Measurements from ENCODE around the gene RMND5B. TPM values are rescaled to one million over a fixed set of nuclear protein-coding genes. Genes with fewer than 3 reads are reported as not detected.

Gene RMND5B
- total and polyA plus RNA-seq, 2 experiments from 2014 or later, result 17.5 to 19.9 TPM

DNA sequence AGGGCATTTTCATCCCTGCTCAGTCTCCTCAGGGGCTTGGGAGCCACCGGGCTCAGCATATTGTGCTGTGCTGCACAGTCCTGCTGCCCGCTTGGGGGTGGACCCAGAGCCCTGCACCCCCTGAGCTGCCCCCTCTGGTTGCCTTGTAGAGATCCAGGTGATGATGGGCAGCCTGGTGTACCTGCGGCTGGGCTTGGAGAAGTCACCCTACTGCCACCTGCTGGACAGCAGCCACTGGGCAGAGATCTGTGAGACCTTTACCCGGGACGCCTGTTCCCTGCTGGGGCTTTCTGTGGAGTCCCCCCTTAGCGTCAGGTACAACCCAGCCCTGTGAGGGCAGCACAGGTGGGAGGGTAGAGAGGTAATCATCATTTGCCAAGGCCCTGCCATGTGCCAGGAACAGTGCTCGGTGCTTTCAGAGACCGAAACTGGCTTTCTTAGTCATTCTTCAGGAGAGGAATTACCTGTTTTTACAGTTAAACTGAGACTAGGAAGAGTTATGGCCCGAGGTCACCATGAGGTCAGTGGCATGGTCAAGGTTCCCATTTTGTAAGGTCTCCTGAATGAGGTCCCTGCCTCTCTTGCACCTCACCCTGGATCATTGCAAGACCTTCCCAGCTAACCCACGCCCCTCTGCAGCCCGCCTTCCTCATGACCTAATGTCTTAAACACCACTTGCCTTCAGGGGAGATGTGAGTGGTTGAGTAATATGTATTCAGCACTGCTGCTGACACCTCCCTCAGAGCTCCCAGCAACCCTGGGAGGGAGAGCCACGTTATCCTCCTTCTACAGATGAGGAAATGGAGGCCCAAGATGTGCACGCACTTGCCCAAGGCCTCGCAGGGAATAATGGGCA lies 15.4 kb downstream of the RMND5B start:
- peak; percentile 67 for DNase-seq
- TF ChIP-seq EZH2phosphoT487 (IDR thresholded peaks at IDR 0.05; ENCODE audit: insufficient read depth, low read depth) (no peak), EZH2 (IDR thresholded peaks at IDR 0.05; ENCODE audit: insufficient read depth, poor library complexity, severe bottlenecking) (no peak)
- Histone ChIP-seq H4K20me1 (ENCODE audit: insufficient read depth) (no peaks in the 10 kb centered on the region), H2AFZ (no peak overlapping the region), H3K9me3 (ENCODE audit: low read depth) (no peaks in the 10 kb centered on the region), H3K4me1 (ENCODE audit: insufficient read depth) (no peaks in the 10 kb centered on the region), H3K9ac (no peak overlapping the region), H3K79me2 (ENCODE audit: insufficient read depth) (no peaks in the 10 kb centered on the region), H3K27ac (no peak overlapping the region), H3K27me3 (replicated peaks; ENCODE audit: insufficient read depth) (no peaks in the 10 kb centered on the region), H3F3A (ENCODE audit: insufficient read depth) (peaks cover 11% of the 10 kb centered on the region; the same call in 1 of the 2 replicates), H3K4me2 (ENCODE audit: unreplicated experiment) (no peak overlapping the region), H3K4me3 (no peak overlapping the region), H3K9me2 (ENCODE audit: insufficient read depth) (no peaks in the 10 kb centered on the region), H3K36me3 (ENCODE audit: low read depth) (peaks cover 17% of the 10 kb centered on the region)
- in situ Hi-C loops (cut with MboI), result no loop called here
- WGBS, 2 experiments (ENCODE audit: low coverage in 1 of 2, low lambda C conversion rate in 2 of 2, missing lambda C conversion rate in 2 of 2), result 68% methylated on average over 14 of the region's 14 CpGs

DNA sequence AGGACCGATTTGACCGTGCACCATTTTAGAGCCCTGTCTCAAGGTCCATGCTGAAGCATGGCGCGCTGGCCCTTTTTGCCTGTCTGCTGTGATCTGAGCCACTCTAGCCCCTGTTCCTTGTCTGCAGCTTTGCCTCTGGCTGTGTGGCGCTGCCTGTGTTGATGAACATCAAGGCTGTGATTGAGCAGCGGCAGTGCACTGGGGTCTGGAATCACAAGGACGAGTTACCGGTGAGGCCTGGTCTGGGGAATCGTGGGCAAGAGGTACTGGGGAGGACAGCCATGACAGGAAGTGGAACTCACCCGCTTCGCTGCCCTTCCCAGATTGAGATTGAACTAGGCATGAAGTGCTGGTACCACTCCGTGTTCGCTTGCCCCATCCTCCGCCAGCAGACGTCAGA lies 16.6 kb downstream of the RMND5B start:
- 91 to 92% methylated on average over 15 of the region's 15 CpGs for WGBS, 2 experiments (ENCODE audit: low coverage in 1 of 2, low lambda C conversion rate in 2 of 2, missing lambda C conversion rate in 2 of 2)
- TF ChIP-seq EZH2 (IDR thresholded peaks at IDR 0.05; ENCODE audit: insufficient read depth, poor library complexity, severe bottlenecking) (no peak), EZH2phosphoT487 (IDR thresholded peaks at IDR 0.05; ENCODE audit: insufficient read depth, low read depth) (no peak)
- in situ Hi-C loops (cut with MboI), result no loop called here
- Histone ChIP-seq H3K27ac (no peak overlapping the region), H3K4me3 (no peak overlapping the region), H3K36me3 (ENCODE audit: low read depth) (peaks cover 17% of the 10 kb centered on the region), H4K20me1 (ENCODE audit: insufficient read depth) (no peaks in the 10 kb centered on the region), H3K9ac (no peak overlapping the region), H3K4me1 (ENCODE audit: insufficient read depth) (peaks cover 3% of the 10 kb centered on the region; the same call in 1 of the 2 replicates), H3K27me3 (replicated peaks; ENCODE audit: insufficient read depth) (no peaks in the 10 kb centered on the region), H2AFZ (no peak overlapping the region), H3K79me2 (ENCODE audit: insufficient read depth) (peaks cover 10% of the 10 kb centered on the region), H3K9me3 (ENCODE audit: low read depth) (no peaks in the 10 kb centered on the region), H3K9me2 (ENCODE audit: insufficient read depth) (no peaks in the 10 kb centered on the region), H3F3A (ENCODE audit: insufficient read depth) (peaks cover 11% of the 10 kb centered on the region; the same call in 1 of the 2 replicates), H3K4me2 (ENCODE audit: unreplicated experiment) (no peak overlapping the region)
- no peak for DNase-seq

DNA sequence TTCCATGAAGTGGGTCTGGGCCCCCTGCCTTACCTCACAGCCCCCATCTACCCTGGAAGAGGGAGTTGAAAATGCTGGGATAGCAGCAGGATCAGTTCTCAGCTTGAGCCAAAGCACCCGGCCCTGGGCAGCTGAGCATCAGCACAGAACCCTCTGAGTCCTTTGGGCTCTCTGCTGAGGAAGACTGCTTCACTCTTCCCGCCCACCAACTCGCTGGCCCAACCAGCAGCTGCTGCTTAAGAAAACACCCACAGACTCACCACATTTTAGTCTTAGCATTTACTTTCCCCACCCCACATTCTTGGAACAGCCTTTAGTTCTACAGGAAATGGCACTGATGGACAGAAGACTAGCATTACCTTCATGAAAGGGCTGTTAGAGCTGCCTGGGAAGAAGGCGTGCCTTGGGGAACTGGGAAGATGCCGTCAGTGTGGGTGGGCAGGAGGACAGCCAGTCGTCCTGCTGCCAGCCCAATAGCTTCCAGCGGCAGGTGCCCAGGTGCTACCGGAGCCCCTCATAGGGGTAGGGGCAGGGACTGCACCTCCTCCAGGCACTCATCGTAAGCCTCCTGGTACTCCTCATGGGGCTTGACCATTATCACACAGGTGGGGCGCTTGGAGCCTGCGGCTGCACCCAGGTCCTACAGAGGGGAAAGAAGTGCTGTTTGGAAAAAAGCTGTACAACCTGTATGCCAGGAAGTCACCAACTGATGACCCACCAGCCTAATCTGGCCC lies 18.6 kb downstream of the RMND5B start:
- Histone ChIP-seq H3F3A (ENCODE audit: insufficient read depth) (peaks cover 11% of the 10 kb centered on the region; the same call in 1 of the 2 replicates), H3K36me3 (ENCODE audit: low read depth) (peaks cover 17% of the 10 kb centered on the region), H3K9ac (no peak overlapping the region), H4K20me1 (ENCODE audit: insufficient read depth) (no peaks in the 10 kb centered on the region), H3K4me2 (ENCODE audit: unreplicated experiment) (no peak overlapping the region), H3K4me1 (ENCODE audit: insufficient read depth) (peaks cover 8% of the 10 kb centered on the region; the same call in 1 of the 2 replicates), H3K4me3 (no peak overlapping the region), H3K9me3 (ENCODE audit: low read depth) (no peaks in the 10 kb centered on the region), H3K9me2 (ENCODE audit: insufficient read depth) (no peaks in the 10 kb centered on the region), H3K27ac (no peak overlapping the region), H3K79me2 (ENCODE audit: insufficient read depth) (peaks cover 19% of the 10 kb centered on the region), H3K27me3 (replicated peaks; ENCODE audit: insufficient read depth) (no peaks in the 10 kb centered on the region), H2AFZ (no peak overlapping the region)
- WGBS, 2 experiments (ENCODE audit: low coverage in 1 of 2, low lambda C conversion rate in 2 of 2, missing lambda C conversion rate in 2 of 2), result 85 to 88% methylated on average over 11 of the region's 11 CpGs
- DNase-seq, result peak; percentile 30
- in situ Hi-C loops (cut with MboI), result no loop called here
- no peak for TF ChIP-seq EZH2 (IDR thresholded peaks at IDR 0.05; ENCODE audit: insufficient read depth, poor library complexity, severe bottlenecking)
- TF ChIP-seq EZH2phosphoT487 (IDR thresholded peaks at IDR 0.05; ENCODE audit: insufficient read depth, low read depth), result no peak

DNA sequence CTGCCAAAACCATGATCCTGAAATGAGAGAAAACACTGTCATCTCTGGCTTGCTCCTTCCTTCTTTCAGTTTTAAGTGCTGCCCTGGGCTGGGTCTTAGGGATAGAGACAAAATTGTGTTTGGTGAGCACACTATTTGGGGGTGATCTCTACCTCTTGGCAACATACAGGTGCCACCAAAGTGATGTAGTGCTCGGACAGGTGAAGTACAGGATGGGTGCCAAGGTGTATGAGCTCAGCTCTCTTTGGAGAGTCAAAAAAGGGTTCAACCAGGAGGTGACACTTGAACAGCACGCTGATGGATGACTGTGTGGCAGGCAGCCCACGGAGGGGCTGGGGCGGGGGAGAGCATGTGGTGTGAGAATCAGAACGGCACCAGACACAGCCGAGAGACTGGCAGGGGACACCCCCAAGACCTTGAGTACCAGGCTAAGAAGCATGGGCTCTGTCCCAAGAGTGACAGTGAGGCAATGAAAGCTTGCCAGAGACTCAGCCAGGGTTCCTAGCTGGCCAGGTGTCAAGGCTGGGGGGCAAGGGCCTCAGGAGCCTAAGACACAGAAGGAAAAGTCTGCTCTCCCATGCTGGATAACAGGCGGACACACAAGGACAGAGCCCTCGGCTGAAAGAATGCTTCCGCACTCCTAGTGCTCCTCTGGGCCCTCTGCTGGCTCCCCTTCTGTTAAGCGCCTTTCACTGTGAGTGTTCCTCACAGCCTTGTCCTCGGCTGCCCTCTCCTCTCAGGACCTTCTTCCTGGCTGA lies 20.3 kb downstream of the RMND5B start:
- H3K4me1 ChIP-seq (ENCODE audit: insufficient read depth), result peaks cover 8% of the 10 kb centered on the region; the same call in 1 of the 2 replicates
- in situ Hi-C loops (cut with MboI), result loop anchor here (25.0 kb wide), 1 partner anchor 539 kb away; the partner anchor contains the start of gene B4GALT7
- H3K9me2 ChIP-seq (ENCODE audit: insufficient read depth), result no peaks in the 10 kb centered on the region
- H3K9me3 ChIP-seq (ENCODE audit: low read depth), result no peaks in the 10 kb centered on the region
- peak; percentile 46 for DNase-seq
- peak overlapping the region; percentile 92; the same call in 1 of the 2 replicates for H3K9ac ChIP-seq
- TF ChIP-seq EZH2phosphoT487 (IDR thresholded peaks at IDR 0.05; ENCODE audit: insufficient read depth, low read depth) (no peak), EZH2 (IDR thresholded peaks at IDR 0.05; ENCODE audit: insufficient read depth, poor library complexity, severe bottlenecking) (no peak)
- 74 to 77% methylated on average over 11 of the region's 11 CpGs for WGBS, 2 experiments (ENCODE audit: low coverage in 1 of 2, low lambda C conversion rate in 2 of 2, missing lambda C conversion rate in 2 of 2)
- H3K36me3 ChIP-seq (ENCODE audit: low read depth), result peaks cover 17% of the 10 kb centered on the region
- H3F3A ChIP-seq (ENCODE audit: insufficient read depth), result peaks cover 7% of the 10 kb centered on the region; the same call in 1 of the 2 replicates
- no peak overlapping the region for H3K27ac ChIP-seq
- no peak overlapping the region for H2AFZ ChIP-seq
- H3K79me2 ChIP-seq (ENCODE audit: insufficient read depth), result peaks cover 19% of the 10 kb centered on the region
- H3K4me2 ChIP-seq (ENCODE audit: unreplicated experiment), result no peak overlapping the region
- no peaks in the 10 kb centered on the region for H3K27me3 ChIP-seq (replicated peaks; ENCODE audit: insufficient read depth)
- no peaks in the 10 kb centered on the region for H4K20me1 ChIP-seq (ENCODE audit: insufficient read depth)
- no peak overlapping the region for H3K4me3 ChIP-seq
